Uterus (tissue), 2 donors: Measurements from ENCODE around the gene CC2D2A.

Source experiments
- CTCF ChIP-seq, 4 experiments: fragments of 200-600 bp in 2 of 4; fragments of 450-650 bp in 2 of 4; sonication (generic) in 2 of 4; IDR thresholded peaks; one replicate each; pipeline ENCODE4 v1.5.1; 2016 to 2019; ENCODE audit warnings: antibody characterized with exemption in 4 of 4, mild to moderate bottlenecking in 2 of 4, moderate library complexity in 1 of 4
- POLR2A ChIP-seq, 2 donors: fragments of 450-650 bp; IDR thresholded peaks; one replicate each; pipeline ENCODE4 v1.6.1; 2016; ENCODE audit warnings: antibody characterized with exemption in 2 of 2, mild to moderate bottlenecking in 1 of 2, moderate library complexity in 1 of 2

DNA sequence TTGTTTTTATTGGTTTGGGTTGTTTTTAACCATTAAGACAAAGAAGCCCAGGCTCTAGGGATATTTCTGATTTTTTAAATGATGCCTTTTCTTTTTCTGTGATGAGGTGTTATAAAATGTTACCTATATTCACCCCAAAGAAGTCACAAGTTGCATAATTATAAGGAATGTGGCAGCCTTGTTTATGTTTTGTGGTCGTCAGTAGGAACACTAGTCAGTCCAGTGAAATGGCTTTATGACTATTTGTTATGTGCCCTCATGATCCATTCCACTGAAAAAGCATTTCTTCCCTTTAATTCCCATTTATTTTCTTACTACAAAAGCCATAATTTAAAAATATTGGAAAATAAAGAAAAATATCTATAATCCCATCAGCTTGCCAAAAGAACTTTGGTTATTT is 34.4 kb downstream of the CC2D2A start:
- no peak for TF ChIP-seq CTCF (IDR thresholded peaks at IDR 0.05)
- no peak for TF ChIP-seq POLR2A (IDR thresholded peaks at IDR 0.05)
